HAP-1 (cell line): Measurements from ENCODE around the gene GMPR.

ENCODE experiments used
- DNase-seq, 2 experiments: peaks; one replicate each; pipeline ENCODE4 v3.0.0-alpha.2; 2016 to 2020; ENCODE audit warnings: low spot score in 2 of 2
- H3K27me3 ChIP-seq: fragments of 250-450 bp; sonication (Bioruptor Pico); 2 replicates; pipeline ENCODE4 v1.5.1; 2020; ENCODE audit warnings: low read depth, mild to moderate bottlenecking, moderate library complexity
- H3K36me3 ChIP-seq: fragments of 250-450 bp; sonication (Bioruptor Pico); replicated peaks from 2 replicates; pipeline ENCODE4 v1.5.1; 2020; ENCODE audit warnings: mild to moderate bottlenecking
- H3K4me1 ChIP-seq: fragments of 250-450 bp; sonication (Bioruptor Pico); 2 replicates; pipeline ENCODE4 v1.5.1; 2020; ENCODE audit warnings: mild to moderate bottlenecking
- H3K4me3 ChIP-seq: fragments of 250-450 bp; sonication (Bioruptor Pico); 2 replicates; pipeline ENCODE4 v1.5.1; 2020; ENCODE audit warnings: mild to moderate bottlenecking, moderate library complexity
- H3K9me3 ChIP-seq: fragments of 250-450 bp; sonication (Bioruptor Pico); 2 replicates; pipeline ENCODE4 v1.5.1; 2020; ENCODE audit warnings: mild to moderate bottlenecking, moderate library complexity
- in situ Hi-C: fragments of 300-500 bp; cut with MboI; formaldehyde crosslinking; loops from 3 replicates; pipeline ENCODE4 v1.14.3; 2020; ENCODE audit warnings: low sequenced_read_pairs, inconsistent platforms, mixed read lengths

Gene GMPR

DNA sequence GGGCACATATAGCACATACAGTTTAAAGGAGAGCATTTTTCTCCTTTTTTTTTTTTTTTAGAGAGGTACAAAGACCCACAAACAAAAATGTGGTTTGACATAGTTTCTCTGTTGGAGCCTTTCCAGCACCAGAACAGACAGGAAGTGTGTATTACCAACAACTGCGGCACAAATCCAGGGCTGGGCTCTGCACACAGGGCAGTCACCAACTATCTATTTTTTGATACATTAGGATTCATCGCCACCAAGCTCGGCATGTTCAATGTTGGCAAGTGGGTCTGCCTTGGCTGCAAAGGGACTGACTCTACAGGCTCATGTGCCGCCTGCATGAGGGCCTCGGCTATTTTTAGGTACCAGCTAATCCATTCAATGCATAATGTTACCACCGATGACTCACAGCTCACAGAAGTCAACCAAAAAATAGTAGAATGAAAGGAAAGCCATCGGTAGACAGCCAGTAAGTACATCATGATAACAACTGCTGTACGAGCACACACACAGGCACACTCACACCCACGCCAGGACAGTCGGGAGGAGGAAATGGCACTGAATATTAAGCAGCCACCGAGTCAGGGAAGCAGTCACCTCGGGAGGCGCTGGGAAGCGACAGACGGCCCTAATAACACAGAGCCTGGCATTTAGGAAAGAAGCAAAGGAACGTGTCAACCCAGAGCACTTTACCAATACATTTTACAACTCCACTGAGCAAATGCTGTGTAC, 81.6 kb downstream of the GMPR start:
- no peaks in the 10 kb centered on the region for H3K27me3 ChIP-seq
- in situ Hi-C loops, result no loop called here
- peaks cover 31% of the 10 kb centered on the region for H3K4me1 ChIP-seq
- H3K4me3 ChIP-seq, result no peak overlapping the region
- H3K9me3 ChIP-seq, result no peaks in the 10 kb centered on the region
- DNase-seq, result peak; percentile 62 to 77
- no peaks in the 10 kb centered on the region for H3K36me3 ChIP-seq

DNA sequence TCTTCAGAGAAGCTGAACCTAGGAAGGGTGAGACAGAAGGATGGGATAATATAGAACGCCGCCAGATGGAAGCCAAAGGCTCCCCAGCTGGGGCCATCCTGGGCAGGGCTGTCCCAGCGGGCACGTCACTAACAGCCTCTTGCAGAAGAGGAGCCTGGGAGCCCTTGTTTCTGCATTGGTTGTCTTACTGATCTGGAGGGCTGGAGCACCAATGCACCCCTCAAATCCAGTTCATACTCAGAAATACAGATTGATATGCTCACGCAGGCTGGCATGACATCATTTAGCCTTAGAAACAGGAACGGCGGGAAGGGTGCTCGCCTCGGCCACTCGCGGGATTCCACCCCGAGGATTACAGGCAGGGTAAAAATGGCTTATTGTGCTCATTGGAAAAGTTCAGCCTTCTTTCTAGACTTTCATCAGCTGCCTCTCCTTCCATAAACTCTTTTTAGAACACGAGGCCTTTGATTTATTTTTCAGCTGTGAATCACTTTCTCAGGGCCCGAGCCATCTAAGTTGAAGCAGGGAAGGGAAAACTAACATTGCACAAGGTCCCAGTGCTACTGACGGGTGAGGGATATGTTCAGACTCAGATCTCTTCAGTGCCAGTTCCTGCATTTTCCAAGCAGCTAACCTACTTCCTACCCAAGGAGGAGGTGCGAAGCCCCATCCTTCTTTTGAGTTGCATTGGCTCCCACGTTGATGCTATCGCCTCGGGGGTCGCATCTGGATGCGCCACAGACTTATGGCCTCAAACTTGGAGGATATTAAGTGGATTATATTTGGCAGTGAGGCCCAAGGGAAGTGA, 82.3 kb downstream of the GMPR start:
- H3K36me3 ChIP-seq, result no peaks in the 10 kb centered on the region
- H3K4me1 ChIP-seq, result peaks cover 31% of the 10 kb centered on the region
- no peak overlapping the region for H3K4me3 ChIP-seq
- no peak for DNase-seq
- in situ Hi-C loops, result no loop called here
- H3K9me3 ChIP-seq, result no peaks in the 10 kb centered on the region
- H3K27me3 ChIP-seq, result no peaks in the 10 kb centered on the region

DNA sequence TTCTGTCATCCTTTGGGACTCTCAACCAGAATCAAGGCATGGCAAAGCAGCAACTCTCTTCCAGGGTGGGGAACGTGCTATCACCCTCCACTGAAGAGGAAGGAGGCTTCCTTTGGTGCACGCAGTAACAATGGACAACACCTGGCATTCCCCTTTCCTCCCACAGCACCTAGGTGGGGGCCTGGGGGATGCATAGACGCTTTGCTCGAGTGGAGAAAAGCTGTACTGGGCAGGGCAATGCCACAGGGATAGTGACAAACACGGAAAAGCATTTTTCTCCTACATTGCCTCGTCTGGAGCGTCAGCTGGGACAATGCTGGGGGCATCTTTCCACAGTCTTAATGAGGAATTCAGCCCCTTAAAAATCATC, 82.9 kb downstream of the GMPR start:
- in situ Hi-C loops, result no loop called here
- no peaks in the 10 kb centered on the region for H3K9me3 ChIP-seq
- H3K27me3 ChIP-seq, result no peaks in the 10 kb centered on the region
- H3K36me3 ChIP-seq, result no peaks in the 10 kb centered on the region
- no peak overlapping the region for H3K4me3 ChIP-seq
- no peak for DNase-seq
- peaks cover 31% of the 10 kb centered on the region for H3K4me1 ChIP-seq

DNA sequence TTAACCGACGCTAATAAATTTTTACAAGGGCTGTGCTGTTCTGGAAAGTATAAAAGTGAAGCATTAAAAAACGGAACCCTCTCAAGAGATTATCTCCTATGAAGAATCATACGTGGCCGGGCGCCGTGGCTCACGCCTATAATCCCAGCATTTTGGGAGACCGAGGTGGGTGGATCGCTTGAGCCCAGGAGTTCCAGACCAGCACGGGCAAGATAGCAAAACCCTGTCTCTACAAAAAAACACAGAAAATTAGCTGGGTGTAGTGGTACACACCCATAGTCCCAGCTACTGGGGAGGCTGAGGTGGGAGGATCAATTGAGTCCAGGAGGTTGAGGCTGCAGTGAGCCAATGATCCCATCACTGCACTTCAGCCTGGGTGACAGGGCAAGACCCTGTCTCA, 83.4 kb downstream of the GMPR start:
- peaks cover 31% of the 10 kb centered on the region for H3K4me1 ChIP-seq
- in situ Hi-C loops, result no loop called here
- H3K36me3 ChIP-seq, result no peaks in the 10 kb centered on the region

DNA sequence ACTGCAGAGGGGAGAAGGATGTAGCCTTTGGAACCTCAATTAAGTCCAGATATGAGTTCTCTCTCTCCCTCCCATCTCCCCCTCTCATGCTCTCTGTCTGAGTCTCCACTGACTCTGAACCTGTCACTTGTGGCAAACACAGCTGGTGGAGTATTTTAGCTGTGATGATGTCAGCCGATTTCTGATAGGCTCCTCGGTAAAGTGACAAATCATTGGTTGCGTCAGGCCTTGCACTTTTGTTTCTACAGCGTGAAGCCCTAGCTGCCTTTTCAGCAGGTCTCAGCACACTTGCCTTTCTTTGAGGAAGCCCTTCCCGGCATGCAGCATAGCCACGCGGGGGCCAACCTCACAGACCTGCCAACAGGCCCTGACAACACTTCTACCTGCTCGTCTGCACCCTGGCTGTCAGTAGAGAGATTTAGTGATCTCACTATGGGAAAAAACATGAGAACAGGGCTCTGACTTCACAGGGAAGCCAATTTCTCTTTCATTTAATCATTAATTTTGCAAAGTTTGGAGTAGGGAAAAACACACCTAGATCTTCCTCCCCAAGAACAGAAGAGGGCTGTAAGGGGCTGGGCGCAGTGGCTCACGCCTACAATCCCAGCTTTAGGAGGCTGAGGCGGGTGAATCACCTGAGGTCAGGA, 84.4 kb downstream of the GMPR start:
- Histone ChIP-seq H3K9me3 (no peaks in the 10 kb centered on the region), H3K36me3 (no peaks in the 10 kb centered on the region), H3K27me3 (no peaks in the 10 kb centered on the region), H3K4me1 (peaks cover 28% of the 10 kb centered on the region), H3K4me3 (no peak overlapping the region)
- in situ Hi-C loops, result no loop called here
- peak in 1 of 2 experiments; percentile 27 for DNase-seq

More for the DNA sequence above, 83.4 kb downstream of the GMPR start:
- no peaks in the 10 kb centered on the region for H3K9me3 ChIP-seq
- no peak for DNase-seq
- no peak overlapping the region for H3K4me3 ChIP-seq
- H3K27me3 ChIP-seq, result no peaks in the 10 kb centered on the region

DNA sequence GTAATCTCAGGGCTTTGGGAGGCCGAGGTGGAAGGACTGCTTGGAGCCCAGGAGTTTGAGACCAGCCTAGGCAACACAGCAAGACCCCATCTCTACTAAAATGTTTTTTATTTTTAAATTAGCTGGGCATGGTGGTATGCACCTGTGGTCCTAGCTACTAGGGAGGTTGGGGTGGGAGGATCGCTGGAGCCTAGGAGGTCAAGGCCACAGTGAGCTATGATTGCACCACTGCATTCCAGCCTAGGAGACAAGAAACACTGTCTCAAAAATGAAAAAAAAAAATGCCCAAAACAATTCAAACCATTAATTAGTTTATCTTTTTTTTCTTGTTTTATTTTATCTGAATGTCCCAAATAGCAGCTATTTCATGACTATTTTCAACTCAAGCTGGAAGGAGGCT, 85.8 kb downstream of the GMPR start:
- in situ Hi-C loops, result no loop called here
- no peaks in the 10 kb centered on the region for H3K27me3 ChIP-seq
- H3K36me3 ChIP-seq, result no peaks in the 10 kb centered on the region
- no peak for DNase-seq
- no peak overlapping the region for H3K4me3 ChIP-seq
- H3K9me3 ChIP-seq, result no peaks in the 10 kb centered on the region
- peaks cover 25% of the 10 kb centered on the region for H3K4me1 ChIP-seq

DNA sequence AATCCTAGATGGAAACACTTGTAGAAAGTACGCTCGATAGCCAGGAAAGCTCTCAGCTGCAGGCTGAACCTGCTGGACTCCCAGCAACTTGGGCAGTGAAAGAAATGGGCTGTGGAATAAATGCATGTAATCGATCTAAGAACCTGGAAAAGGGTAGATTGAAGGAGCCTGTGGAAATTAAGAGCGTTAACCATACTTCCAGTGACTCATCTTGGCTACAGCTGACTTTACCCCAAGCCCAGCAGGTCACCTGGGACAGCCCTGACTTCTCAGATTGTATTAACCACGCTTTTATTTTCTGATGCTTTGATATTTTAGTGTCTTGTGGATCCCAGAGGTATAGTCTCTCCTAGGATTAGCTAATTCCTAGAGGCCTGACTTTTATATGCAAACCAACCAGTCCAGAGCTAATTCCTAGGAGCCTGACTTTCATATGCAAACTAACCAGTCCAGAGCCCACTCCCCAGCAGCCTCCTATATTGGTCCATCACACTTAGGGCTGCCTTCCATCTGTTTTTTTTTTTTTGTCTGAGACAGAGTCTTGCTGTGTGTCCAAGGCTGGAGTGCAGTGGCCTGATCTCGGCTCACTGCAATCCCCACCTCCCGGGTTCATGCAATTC, 86.3 kb downstream of the GMPR start:
- H3K27me3 ChIP-seq, result no peaks in the 10 kb centered on the region
- no peak overlapping the region for H3K4me3 ChIP-seq
- in situ Hi-C loops, result no loop called here
- peak; percentile 64 to 91 for DNase-seq
- no peaks in the 10 kb centered on the region for H3K9me3 ChIP-seq
- H3K36me3 ChIP-seq, result no peaks in the 10 kb centered on the region
- peaks cover 21% of the 10 kb centered on the region for H3K4me1 ChIP-seq

DNA sequence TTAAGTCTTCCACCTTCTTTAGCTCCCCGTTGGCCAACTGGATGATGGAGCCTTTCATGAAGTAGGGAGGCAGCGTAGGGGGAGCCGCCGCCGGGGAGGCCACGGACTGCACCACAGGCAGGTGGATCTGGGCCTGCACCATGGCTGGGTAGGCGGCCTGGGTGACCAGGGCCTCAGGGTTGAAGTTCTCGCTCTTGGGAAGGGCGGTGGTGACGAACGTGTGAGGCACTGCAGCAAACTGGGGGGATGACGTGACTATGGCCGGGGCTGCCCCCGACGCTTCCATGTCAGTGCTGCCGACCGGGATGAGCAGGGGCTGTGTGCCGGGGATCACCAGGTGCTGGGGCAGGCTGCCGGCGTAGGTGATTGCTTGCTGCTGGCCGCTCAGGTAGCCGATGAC, 88.1 kb downstream of the GMPR start:
- Histone ChIP-seq H3K36me3 (no peaks in the 10 kb centered on the region), H3K4me3 (no peak overlapping the region), H3K4me1 (peaks cover 12% of the 10 kb centered on the region), H3K9me3 (no peaks in the 10 kb centered on the region), H3K27me3 (no peaks in the 10 kb centered on the region)
- DNase-seq, result no peak
- in situ Hi-C loops, result no loop called here

DNA sequence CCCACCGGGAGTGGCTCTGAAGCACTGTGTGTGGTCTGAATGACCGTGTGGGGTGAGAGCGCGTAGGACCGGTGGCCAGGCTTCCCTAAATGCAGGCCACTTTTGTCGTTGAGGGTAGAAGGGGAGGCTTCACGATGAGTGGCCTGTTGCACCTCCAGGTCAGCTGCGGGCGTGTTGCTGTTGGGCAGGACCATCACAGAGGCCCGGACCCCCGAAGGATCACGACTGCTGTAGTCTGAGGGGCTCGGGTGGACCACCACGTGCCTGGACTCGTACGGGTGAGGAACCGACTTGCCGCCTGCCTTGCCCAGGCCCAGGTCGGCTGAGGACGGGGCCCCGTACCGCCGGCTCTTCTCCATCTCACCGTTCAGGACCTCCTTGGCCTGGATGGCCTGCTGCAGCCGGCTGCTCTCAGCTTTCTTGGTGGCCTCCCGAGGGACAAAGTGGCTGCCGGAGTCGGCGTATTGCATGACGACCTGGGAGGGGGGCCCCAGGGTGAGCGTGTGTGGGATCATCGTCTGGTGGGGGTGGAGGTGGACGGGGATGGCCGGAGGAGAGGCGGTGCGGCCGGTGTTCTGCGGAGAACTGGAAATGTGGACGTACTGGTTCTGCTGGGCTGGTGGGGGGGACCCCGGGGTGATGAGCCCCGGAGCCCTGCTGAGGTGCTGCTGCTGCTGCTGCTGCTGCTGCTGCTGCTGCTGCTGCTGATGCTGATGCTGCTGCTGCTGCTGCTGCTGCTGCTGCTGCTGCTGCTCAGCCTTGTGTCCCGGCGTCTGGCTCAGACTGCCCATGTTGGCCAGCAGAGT, 88.8 kb downstream of the GMPR start:
- DNase-seq, result no peak
- Histone ChIP-seq H3K9me3 (no peaks in the 10 kb centered on the region), H3K4me1 (peaks cover 15% of the 10 kb centered on the region), H3K4me3 (no peak overlapping the region), H3K36me3 (no peaks in the 10 kb centered on the region), H3K27me3 (no peaks in the 10 kb centered on the region)
- in situ Hi-C loops, result no loop called here

DNA sequence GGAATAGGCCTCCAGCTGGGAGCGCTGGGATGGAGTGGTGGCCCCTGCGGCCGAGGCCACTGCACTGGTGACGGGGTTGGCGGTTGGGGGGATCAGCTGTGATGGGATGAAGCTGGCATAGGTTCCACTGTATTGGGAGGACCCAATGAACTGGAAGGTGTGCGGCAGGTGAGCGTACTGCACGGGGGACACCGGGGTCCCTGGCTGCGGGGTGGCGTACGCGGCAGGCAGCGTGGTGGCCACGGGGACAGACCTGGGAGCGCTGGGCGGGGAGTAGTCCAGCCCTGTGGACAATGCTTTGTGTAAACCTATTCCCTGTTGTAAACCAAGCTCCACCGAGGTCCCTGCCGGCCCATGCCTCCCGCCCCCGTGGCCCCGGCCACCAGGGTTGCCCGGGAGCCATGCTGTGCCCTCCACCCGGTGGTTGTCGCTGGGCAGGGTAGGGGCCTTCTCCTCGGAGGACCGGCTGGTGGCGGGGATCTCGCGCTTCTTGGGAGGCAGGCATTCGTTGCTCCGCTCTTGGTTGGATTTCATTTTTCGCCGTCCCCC, 89.5 kb downstream of the GMPR start:
- Histone ChIP-seq H3K36me3 (no peaks in the 10 kb centered on the region), H3K4me1 (peaks cover 18% of the 10 kb centered on the region), H3K27me3 (no peaks in the 10 kb centered on the region), H3K4me3 (no peak overlapping the region), H3K9me3 (no peaks in the 10 kb centered on the region)
- DNase-seq, result no peak
- in situ Hi-C loops, result no loop called here

DNA sequence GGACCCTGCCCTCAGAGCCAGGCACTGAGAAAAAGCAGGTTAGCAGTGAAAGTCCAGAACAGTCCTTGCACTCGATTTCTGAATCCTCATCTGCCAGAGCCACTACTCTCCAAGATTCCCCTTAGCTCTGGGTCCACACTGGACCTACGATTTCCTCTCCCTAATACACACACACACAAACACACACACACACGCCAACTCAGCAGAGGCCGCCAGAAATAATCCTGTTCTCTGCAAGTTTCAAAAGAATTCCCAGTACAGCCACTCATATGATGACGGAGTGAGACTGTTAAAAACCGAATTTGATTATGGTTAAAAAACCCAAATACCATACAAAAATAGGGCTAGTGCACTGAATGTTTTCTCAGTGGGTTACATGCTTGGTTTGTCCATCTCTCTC, 90.8 kb downstream of the GMPR start:
- Histone ChIP-seq H3K27me3 (no peaks in the 10 kb centered on the region), H3K4me1 (peaks cover 12% of the 10 kb centered on the region), H3K9me3 (no peaks in the 10 kb centered on the region), H3K4me3 (no peak overlapping the region), H3K36me3 (no peaks in the 10 kb centered on the region)
- DNase-seq, result no peak
- in situ Hi-C loops, result no loop called here

DNA sequence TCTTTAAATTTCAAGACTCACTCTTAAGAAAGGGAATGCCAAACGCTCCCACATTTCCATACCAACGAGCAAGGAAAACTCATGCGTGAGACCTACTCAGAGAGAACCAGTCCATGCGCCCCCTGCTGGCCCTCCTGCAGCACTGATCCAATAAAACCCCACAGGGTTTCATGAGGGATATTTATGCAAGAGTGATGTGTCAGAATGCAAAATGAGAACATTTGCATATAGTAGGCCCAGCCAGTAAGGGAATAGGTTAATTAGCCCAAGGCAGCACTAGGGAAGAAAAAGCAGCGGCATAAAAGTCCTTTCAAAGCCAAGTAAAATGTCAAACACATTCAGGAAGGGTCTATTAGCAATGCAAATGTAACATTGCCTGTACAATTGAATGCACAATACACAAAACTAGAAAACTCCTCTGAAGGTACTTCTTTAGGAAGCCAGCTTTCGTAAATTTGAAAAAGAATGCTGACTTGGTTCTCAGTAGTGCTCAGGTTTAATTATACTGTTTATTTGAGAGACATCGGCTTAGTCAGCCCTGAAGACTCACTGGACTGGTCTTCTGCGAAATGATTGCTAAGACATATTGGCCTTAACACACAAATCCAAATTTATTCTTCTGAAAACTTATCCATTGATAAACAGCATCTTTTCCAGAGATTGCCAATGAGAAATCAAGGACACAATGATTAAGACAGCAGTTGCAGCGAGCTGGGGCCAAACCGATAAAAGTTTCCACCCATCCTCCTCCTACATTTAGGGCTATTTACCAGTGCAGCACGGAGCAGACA, 93.2 kb downstream of the GMPR start:
- Histone ChIP-seq H3K4me3 (no peak overlapping the region), H3K4me1 (peaks cover 6% of the 10 kb centered on the region), H3K9me3 (no peaks in the 10 kb centered on the region), H3K36me3 (no peaks in the 10 kb centered on the region), H3K27me3 (no peaks in the 10 kb centered on the region)
- peak; percentile 86 to 97 for DNase-seq
- in situ Hi-C loops, result loop anchor here (10.0 kb wide), 2 partner anchors 433 to 633 kb away; partner anchors contain the start of gene ATXN1
